Measurements from ENCODE around the gene PLEKHB1.

GRCh38 chr11:73625696-73626318 lies 20.6 kb upstream of the PLEKHB1 start:
- TF ChIP-seq, protein P1, sequence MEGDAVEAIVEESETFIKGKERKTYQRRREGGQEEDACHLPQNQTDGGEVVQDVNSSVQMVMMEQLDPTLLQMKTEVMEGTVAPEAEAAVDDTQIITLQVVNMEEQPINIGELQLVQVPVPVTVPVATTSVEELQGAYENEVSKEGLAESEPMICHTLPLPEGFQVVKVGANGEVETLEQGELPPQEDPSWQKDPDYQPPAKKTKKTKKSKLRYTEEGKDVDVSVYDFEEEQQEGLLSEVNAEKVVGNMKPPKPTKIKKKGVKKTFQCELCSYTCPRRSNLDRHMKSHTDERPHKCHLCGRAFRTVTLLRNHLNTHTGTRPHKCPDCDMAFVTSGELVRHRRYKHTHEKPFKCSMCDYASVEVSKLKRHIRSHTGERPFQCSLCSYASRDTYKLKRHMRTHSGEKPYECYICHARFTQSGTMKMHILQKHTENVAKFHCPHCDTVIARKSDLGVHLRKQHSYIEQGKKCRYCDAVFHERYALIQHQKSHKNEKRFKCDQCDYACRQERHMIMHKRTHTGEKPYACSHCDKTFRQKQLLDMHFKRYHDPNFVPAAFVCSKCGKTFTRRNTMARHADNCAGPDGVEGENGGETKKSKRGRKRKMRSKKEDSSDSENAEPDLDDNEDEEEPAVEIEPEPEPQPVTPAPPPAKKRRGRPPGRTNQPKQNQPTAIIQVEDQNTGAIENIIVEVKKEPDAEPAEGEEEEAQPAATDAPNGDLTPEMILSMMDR (IDR thresholded peaks at IDR 0.05), result peak; percentile 55 to 72 (median 63)
- no peak for TF ChIP-seq POLR2A (IDR thresholded peaks at IDR 0.05)
- TF ChIP-seq EP300 (IDR thresholded peaks at IDR 0.05), result no peak

Measured in ovary (tissue), 3 donors.